GM13976 (cell line): Measurements from ENCODE around the gene PRXL2C.
"Not testable (repeated sequence)": the region's sequence is repeated elsewhere in the genome, so short reads cannot be mapped to it uniquely, and the experiment has no call there.

Experiments
- DNase-seq: peaks from one replicate; pipeline ENCODE4 v3.0.0; 2012; ENCODE audit warnings: low spot score
- in situ Hi-C: fragments of 300-500 bp; cut with MboI; formaldehyde crosslinking; loops from one replicate; pipeline ENCODE4 v1.12.0; 2022; ENCODE audit warnings: low sequenced_read_pairs, mixed read lengths, inconsistent platforms; ENCODE audit not compliant: unreplicated experiment
- TF ChIP-seq, protein P1 (sequence below): IDR thresholded peaks from 2 replicates; pipeline ENCODE4 v1.5.1; 2012; ENCODE audit warnings: borderline replicate concordance, mild to moderate bottlenecking; ENCODE audit not compliant: insufficient read depth; ENCODE audit errors: extremely low read depth, missing control alignments, control extremely low read depth

The PRXL2C gene

DNA sequence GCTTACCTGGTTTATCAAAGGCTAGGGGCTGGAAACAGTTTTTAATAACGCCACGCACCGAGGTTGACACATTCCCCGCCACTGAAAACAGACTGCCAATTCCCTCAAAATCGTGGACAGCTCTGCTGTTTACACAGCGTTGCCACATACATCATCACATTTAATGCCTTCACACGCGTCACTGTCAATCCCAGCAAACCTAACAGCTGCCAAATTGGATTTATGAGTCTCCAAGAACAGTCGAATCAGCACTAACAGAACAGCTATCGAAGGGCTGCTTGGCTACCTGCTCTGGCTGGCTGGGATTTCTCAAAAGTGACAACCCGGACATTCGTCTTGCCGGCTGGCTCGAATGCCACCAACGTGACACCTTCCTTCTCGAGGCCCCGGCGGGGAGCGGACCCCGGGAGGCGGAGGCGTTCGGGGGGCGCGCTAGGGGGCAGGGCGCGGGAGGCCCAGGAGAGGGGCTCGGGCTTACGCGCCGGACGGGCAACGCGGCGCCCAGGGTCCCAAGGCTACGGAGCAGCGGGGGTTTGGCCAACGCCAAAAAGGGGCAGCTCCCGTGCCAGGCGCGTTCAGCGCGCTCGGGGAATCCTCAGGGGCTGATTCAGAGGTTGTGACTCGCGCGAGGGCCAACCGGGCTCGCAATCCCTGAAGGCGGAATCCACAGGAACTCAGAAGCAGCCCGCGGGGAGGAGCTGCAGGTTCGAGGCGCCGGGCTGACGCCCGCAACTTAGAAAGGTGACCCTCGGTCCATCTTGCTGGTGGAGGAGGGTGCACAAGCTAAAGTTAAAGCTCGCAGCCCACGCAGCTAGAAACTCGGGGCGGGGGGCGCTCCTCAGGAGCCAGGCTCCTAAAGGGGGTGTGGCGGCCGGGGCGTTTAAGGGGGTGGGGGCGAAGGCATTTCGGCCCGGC, 36.7 kb downstream of the PRXL2C start:
- TF ChIP-seq, protein P1, sequence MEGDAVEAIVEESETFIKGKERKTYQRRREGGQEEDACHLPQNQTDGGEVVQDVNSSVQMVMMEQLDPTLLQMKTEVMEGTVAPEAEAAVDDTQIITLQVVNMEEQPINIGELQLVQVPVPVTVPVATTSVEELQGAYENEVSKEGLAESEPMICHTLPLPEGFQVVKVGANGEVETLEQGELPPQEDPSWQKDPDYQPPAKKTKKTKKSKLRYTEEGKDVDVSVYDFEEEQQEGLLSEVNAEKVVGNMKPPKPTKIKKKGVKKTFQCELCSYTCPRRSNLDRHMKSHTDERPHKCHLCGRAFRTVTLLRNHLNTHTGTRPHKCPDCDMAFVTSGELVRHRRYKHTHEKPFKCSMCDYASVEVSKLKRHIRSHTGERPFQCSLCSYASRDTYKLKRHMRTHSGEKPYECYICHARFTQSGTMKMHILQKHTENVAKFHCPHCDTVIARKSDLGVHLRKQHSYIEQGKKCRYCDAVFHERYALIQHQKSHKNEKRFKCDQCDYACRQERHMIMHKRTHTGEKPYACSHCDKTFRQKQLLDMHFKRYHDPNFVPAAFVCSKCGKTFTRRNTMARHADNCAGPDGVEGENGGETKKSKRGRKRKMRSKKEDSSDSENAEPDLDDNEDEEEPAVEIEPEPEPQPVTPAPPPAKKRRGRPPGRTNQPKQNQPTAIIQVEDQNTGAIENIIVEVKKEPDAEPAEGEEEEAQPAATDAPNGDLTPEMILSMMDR: no peak
- DNase-seq: peak; percentile 37
- in situ Hi-C loops: no loop called here

DNA sequence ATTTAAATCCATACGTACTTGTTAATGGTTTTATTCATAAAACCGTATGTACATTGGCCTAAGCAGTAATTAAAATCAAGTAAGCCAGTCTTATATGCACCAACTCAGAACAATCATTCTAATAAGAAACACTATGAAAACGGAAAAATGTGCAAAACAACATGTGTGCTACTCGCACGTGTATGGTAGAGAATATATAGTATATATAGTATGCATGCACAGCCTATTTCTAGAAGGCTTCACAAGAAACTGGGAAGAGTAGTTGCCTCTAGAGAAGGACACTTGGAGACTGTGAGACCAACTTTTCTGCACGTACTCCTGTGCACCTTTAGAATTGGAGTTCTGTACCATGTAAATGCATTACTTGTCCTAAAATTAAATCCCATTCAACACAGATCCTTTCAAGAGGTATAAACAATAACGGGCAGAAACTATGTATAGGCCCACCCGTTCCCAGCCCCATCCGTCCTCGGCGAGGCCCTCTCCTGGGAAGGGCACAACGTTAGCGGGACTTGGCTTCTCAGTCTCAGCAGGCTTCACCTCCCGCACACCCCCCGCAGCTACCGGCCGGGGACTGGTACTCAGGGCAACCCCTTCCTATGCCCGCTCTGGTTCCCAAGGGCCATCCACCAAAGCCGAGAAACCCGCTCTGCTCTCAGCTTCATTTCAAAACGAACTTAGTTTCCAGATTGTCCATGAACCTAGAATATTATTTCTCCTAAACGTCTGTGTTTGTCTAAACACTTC, 37.5 kb downstream of the PRXL2C start:
- in situ Hi-C loops: no loop called here
- DNase-seq: no peak
- TF ChIP-seq, protein P1: no peak

DNA sequence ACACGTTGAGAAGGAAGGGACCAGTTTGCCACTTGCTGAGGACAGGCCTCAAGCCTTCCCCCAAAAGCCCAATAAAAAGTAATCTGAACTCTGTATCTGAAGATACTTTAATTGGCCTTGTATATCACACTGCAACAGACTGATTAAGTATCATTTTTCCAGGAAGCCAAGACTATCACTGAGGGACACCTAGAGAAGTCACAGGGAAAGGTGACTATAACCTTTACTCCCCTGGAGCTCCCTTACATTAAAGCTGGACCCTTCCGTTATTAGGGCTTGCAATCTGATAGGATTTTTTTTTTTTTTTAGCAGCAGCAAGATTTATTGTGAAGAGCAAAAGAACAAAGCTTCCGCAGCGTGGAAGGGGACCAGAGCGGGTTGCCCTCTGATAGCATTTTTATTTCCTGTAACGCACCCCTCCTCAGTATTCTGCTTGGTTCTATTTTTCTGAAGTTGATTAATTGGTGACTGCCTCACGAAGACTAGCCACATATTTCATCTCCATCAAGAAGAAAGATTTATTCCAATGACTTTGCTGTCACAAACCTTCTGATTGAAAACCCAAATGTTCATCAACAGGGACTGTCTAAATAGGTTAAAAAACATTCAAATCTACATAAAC, 38.2 kb downstream of the PRXL2C start:
- TF ChIP-seq, protein P1: no peak
- DNase-seq: no peak
- in situ Hi-C loops: no loop called here

DNA sequence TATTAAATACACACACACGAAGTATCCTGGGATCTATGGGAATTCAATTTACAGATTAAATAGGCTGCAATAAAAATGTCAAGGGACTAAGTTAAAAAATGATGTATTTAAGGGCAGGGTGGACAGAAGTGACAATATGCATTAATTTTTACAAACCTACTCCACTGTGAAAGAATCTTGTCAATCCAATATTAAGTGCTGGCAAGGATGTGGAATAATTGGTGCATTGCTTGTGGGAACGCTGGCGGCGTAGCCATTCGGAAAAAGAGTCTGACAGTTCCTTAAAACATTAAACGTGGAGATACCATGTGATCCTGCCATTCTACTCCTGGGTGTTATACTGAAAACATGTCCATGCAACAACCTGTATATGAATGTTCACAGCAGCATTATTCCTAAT, 39.7 kb downstream of the PRXL2C start:
- no peak for DNase-seq
- in situ Hi-C loops: no loop called here
- TF ChIP-seq, protein P1: no peak

DNA sequence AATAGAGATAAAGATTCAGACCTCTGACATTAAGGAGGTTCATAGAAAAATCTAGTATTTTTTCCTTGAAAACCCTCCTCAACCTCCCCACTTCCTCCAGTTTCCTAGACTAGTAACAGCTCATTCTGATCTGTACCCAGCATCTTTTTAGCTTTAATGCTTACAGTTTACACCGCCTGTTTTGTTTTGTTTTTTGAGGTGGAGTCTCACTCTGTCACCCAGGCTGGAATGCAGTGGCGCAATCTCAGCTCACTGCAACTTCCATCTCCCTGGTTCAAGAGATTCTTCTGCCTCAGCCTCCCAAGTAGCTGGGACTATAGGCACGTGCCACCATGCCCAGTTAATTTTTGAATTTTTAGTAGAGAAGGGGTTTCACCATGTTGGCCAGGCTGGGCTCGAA, 40.5 kb downstream of the PRXL2C start:
- DNase-seq, in situ Hi-C loops: not testable (repeated sequence)

DNA sequence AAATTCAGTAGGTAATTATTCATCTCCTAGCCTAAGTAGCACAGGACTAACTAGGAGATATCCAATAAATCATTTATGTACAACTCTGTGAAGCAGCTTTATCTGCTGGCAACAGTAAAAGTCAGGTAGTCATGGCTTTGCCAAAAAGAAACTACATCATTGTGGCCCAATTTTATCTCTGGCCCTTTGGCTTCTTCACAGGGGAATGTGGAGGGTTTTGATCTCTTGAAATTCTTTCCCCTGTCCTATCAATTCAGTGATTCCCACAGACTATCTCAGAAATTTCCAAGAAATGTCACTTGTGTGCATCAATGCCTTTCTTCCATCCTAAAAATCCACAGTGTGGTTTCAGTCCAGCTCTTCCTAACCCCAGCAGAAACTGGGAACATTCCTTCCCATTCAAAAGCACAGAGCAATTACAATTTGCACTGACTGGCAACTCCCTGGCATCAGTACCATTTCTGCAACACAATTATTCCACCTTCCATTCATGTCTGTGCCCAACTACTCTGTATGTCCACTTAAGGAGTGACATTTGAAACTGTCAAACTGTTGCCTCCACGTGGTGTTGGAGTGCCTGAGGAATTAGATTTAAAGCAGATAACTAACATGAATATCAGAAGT, 42.0 kb downstream of the PRXL2C start:
- TF ChIP-seq, protein P1: no peak
- in situ Hi-C loops: no loop called here
- DNase-seq: no peak
